GM20000 (cell line): Measurements from ENCODE around the gene PAMR1.
"Not testable (repeated sequence)": the region's sequence is repeated elsewhere in the genome, so short reads cannot be mapped to it uniquely, and the experiment has no call there.

Experiments
- DNase-seq: peaks from one replicate; pipeline ENCODE4 v3.0.0; 2012; ENCODE audit warnings: low spot score
- CTCF ChIP-seq: IDR thresholded peaks from 2 replicates; pipeline ENCODE4 v1.5.1; 2012; ENCODE audit warnings: mild to moderate bottlenecking, control low read depth; ENCODE audit errors: extremely low read depth, missing control alignments

Gene PAMR1

DNA sequence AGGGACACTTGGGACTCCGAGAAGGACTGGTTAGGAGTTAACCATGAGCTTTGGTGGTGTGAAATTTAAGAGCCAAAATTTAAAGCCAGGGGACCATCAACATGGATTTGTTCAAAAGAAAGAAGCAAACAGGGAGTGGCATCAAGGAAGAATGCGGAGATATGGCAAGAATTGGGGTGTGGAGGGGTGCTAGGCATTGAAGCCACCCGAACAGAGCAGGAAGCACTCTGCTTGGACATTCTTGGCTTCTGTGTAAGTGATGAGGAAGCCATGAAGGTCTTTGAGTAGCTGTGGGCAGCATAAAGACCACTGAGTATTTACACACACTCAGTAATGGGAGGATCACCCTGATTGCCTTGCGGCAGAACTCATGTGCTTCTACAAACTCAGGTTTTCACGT lies 27.2 kb upstream of the PAMR1 start:
- no peak for TF ChIP-seq CTCF
- DNase-seq: no peak

- no peak for TF ChIP-seq CTCF
- DNase-seq: no peak
These were observed 25.1 kb upstream of the PAMR1 start for GRCh38 chr11:35550374-35551036.

DNA sequence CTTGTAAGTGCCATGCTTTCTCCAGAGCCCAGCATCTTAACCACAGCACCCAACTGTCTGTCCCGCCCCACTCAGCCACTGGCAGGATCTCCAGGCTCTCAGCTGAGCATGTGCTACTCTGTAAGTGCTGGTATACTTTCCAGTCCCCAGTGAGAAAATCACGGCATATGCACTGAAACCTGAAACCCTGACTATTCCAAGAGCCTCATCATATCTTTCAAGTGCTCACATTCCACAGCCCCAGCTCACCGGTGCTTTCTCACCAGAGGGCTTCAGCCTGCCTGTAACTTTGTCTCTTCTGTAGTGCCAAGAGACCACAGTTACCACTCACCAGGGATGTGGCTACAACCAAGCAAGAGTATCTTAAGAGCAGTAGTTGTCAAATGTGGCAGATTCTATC lies 24.4 kb upstream of the PAMR1 start:
- no peak for TF ChIP-seq CTCF
- DNase-seq: no peak

DNA sequence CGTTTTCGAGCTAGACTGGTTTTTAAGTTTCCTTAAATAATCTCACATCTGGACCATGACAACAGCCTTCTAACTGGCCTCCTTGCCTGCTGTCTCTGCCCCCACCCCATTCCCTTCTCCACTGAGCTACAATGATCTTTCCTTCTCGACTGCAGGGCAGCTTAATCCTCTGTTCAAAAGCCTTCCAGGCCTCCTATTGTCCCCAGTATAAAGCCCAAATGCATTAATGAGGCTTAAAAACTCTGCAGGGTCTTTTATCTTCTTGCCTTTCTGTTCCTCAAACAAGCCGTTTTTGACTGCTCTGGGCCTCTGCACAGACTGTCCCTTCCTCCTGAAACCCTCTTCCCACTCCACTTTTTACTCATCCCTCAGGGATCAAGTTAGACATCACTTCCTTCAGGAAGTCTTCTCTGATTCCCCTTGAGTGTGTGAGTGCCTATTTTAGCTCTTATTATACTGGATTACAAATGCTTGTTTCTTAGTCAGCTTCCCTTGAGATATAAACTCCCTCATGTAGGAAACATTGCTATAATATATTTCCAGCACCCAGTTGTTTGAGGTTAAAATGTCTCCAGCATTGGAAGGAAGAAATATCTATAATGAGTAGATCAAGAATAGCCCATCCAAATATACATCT lies 23.6 kb upstream of the PAMR1 start:
- no peak for TF ChIP-seq CTCF
- no peak for DNase-seq

GRCh38 chr11:35547995-35548394 lies 22.6 kb upstream of the PAMR1 start:
- not testable (repeated sequence) for DNase-seq

GRCh38 chr11:35546317-35546716 lies 20.9 kb upstream of the PAMR1 start:
- no peak for TF ChIP-seq CTCF
- no peak for DNase-seq

DNA sequence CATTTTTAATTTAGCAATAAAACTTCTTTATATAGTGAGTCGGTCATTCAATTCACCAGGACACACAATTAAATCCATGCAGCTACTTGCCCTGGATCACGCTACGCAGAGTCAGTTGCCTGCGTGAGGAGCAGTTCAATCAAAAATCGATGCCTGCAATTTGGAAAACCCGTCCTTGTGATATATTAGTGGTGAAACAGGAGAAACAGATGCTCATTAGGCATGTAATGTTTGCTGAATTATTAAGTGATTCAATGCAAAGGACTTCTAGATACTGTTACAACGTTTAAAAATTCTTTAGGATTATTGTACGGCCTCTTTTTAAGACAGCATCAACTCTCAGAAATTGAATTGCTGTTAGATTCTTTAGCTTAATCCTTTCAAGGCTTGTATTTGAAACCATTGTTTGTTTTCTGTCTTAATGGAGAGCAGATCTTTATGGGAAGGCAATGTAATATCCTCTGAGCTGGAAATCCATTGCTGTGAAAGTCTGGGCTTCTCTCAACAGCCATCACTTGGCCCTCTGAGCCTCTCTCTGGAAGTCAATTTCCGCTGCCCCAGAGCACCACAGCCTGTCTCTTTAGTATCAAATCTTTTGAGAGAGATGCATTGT lies 20.1 kb upstream of the PAMR1 start:
- no peak for TF ChIP-seq CTCF
- no peak for DNase-seq
